LNCaP clone FGC (cell line): ENCODE measurements around the gene SOWAHC.

Experiments
- DNase-seq: peaks from one replicate; pipeline ENCODE4 v3.0.0-alpha.2; 2011; ENCODE audit warnings: low read depth
- H3K4me3 ChIP-seq: 2 replicates; pipeline ENCODE4 v1.5.1; 2011; ENCODE audit warnings: mild to moderate bottlenecking, low read depth, low read length, control low read depth
- TF ChIP-seq, protein P1 (sequence below): IDR thresholded peaks from 2 replicates; pipeline ENCODE4 v1.5.1; 2012; ENCODE audit warnings: mild to moderate bottlenecking; ENCODE audit not compliant: control insufficient read depth, insufficient read depth; ENCODE audit errors: extremely low read depth

The SOWAHC gene

GRCh38 chr2:109630441-109631430 lies 16.6 kb downstream of the SOWAHC start:
- no peak overlapping the region for H3K4me3 ChIP-seq
- TF ChIP-seq, protein P1, sequence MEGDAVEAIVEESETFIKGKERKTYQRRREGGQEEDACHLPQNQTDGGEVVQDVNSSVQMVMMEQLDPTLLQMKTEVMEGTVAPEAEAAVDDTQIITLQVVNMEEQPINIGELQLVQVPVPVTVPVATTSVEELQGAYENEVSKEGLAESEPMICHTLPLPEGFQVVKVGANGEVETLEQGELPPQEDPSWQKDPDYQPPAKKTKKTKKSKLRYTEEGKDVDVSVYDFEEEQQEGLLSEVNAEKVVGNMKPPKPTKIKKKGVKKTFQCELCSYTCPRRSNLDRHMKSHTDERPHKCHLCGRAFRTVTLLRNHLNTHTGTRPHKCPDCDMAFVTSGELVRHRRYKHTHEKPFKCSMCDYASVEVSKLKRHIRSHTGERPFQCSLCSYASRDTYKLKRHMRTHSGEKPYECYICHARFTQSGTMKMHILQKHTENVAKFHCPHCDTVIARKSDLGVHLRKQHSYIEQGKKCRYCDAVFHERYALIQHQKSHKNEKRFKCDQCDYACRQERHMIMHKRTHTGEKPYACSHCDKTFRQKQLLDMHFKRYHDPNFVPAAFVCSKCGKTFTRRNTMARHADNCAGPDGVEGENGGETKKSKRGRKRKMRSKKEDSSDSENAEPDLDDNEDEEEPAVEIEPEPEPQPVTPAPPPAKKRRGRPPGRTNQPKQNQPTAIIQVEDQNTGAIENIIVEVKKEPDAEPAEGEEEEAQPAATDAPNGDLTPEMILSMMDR: no peak
- no peak for DNase-seq

DNA sequence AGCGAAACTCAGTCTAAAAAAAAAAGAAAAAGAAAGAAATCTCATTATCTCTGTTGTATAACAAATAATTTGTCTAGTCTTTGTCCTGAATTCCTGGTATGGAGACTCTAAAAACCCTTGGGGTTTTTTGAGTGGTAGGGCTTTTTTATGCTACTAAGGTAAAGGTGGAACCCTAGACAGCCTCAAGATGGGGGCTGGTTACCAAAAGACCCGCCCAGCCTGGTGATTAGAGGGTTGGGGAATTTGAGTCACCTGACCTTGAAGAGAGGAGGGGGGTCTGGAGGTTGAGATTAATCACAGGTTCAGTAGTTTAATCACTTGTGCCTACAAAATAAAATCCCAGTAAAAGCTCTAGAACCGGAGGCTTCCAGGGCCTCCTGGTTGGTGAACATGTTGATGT lies 17.6 kb downstream of the SOWAHC start:
- TF ChIP-seq, protein P1: no peak
- no peak for DNase-seq
- H3K4me3 ChIP-seq: no peak overlapping the region

GRCh38 chr2:109632158-109632789 lies 18.1 kb downstream of the SOWAHC start:
- no peak overlapping the region for H3K4me3 ChIP-seq
- no peak for DNase-seq
- TF ChIP-seq, protein P1: no peak

- TF ChIP-seq, protein P1: no peak
- no peak for DNase-seq
- no peak overlapping the region for H3K4me3 ChIP-seq
These were observed 19.3 kb downstream of the SOWAHC start for GRCh38 chr2:109633284-109633961.

DNA sequence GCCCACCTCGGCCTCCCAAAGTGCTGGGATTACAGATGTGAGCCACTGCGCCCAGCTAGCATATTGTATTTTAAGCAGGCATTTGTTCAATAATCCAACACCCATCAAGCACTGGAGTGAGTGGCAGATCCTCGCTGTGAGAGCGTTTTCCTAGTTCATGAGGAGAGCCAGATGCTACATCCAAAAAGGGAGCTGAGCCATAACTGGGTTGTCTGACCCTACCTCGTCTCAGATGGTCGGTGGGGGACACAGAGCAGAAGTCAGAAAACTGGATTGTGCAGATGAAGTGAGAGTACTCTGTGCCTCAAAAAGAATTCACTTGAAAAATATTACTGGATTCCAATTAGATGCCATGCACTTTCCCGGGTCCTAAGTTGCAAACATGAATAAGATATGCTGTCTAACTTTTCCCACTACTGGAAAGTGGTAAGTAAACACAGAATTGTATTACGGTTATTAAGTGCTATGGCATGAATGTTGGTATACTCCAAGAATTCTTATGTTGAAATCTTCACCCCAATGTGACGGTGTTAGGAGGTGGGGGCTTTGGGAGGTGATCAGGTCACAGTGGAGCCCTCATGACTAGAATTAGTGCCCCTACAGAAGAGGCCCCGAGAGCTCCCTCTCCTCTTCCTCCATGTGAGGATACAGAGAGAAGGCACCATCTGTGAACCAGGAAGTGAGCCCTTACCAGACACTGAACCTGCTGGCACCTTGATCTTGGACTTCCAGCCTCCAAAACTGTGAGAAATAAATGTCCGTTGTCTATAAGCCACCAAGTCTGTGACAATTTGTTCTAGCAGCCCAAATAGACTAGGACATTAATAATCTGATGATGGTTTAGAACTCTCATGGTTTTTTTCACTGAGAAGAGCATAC lies 21.5 kb downstream of the SOWAHC start:
- DNase-seq: no peak
- TF ChIP-seq, protein P1: no peak
- H3K4me3 ChIP-seq: no peak overlapping the region

GRCh38 chr2:109636317-109636716 lies 22.2 kb downstream of the SOWAHC start:
- TF ChIP-seq, protein P1: no peak
- no peak for DNase-seq
- no peak overlapping the region for H3K4me3 ChIP-seq
